ENCODE results near the gene MYLK2. TPM values are rescaled to one million over a fixed set of nuclear protein-coding genes. Genes with fewer than 3 reads are reported as not detected.

MYLK2 gene
- total RNA-seq, 1 experiment from 2014 or later: 0.10 TPM

- no peak for DNase-seq (ENCODE audit: extremely low read depth, low read depth)
These were observed 51.0 kb downstream of the MYLK2 start, which contains the start of the genes DUSP15 and TTLL9 for GRCh38 chr20:31869942-31870725. TSS of gene DUSP15 (minus strand) at chr20:31870527. CDS start at chr20:31870337, 190 bp downstream. TSS of gene TTLL9 (plus strand) at chr20:31870634. CDS start at chr20:31871127, 493 bp downstream.

GRCh38 chr20:31870726-31871617 is 51.8 kb downstream of the MYLK2 start:
- no peak for DNase-seq (ENCODE audit: extremely low read depth, low read depth)

GRCh38 chr20:31871618-31871954 is 52.4 kb downstream of the MYLK2 start:
- no peak for DNase-seq (ENCODE audit: extremely low read depth, low read depth)

- DNase-seq (ENCODE audit: extremely low read depth, low read depth): no peak
These were observed 53.2 kb downstream of the MYLK2 start for GRCh38 chr20:31872406-31872805.

- no peak for DNase-seq (ENCODE audit: extremely low read depth, low read depth)
These were observed 56.5 kb downstream of the MYLK2 start for GRCh38 chr20:31875671-31876070.

GRCh38 chr20:31877684-31878083 is 58.5 kb downstream of the MYLK2 start:
- no peak for DNase-seq (ENCODE audit: extremely low read depth, low read depth)

GRCh38 chr20:31879143-31879987 is 60.2 kb downstream of the MYLK2 start:
- DNase-seq (ENCODE audit: extremely low read depth, low read depth): peak; percentile 93

GRCh38 chr20:31881945-31882344 is 62.8 kb downstream of the MYLK2 start:
- DNase-seq (ENCODE audit: extremely low read depth, low read depth): no peak

- DNase-seq (ENCODE audit: extremely low read depth, low read depth): no peak
These were observed 64.7 kb downstream of the MYLK2 start for GRCh38 chr20:31883829-31884228.

Small RNA genes within 50 kb of the gene (small RNA-seq; reads per million reads assigned to genes)
- 0 to 0.02 reads per million in 2 experiments for gene AL160175.1

Other genes with a start within 250 kb of the MYLK2 start
- 125 and 149 TPM in 2 replicates for gene ID1, start 214.1 kb upstream of the MYLK2 start, total RNA-seq (2014; rRNA removed; shearing (Covaris generic))
- gene COX4I2, start 181.4 kb upstream of the MYLK2 start, total RNA-seq (2014; rRNA removed; shearing (Covaris generic)): not detected in 2 replicates
- 90.6 and 96.1 TPM in 2 replicates for gene BCL2L1, start 96.5 kb upstream of the MYLK2 start, total RNA-seq (2014; rRNA removed; shearing (Covaris generic))
- 105 and 106 TPM in 2 replicates for gene TPX2, start 80.1 kb upstream of the MYLK2 start, total RNA-seq (2014; rRNA removed; shearing (Covaris generic))
- not detected in 2 replicates for gene FOXS1, start 26.2 kb downstream of the MYLK2 start, total RNA-seq (2014; rRNA removed; shearing (Covaris generic))
- not detected in 2 replicates for gene DUSP15, start 51.2 kb downstream of the MYLK2 start, total RNA-seq (2014; rRNA removed; shearing (Covaris generic))
- not detected in 2 replicates for gene TTLL9, start 51.3 kb downstream of the MYLK2 start, total RNA-seq (2014; rRNA removed; shearing (Covaris generic))
- 8.0 and 10.1 TPM in 2 replicates for gene PDRG1, start 132.7 kb downstream of the MYLK2 start, total RNA-seq (2014; rRNA removed; shearing (Covaris generic))
- not detected in 2 replicates for gene XKR7, start 148.8 kb downstream of the MYLK2 start, total RNA-seq (2014; rRNA removed; shearing (Covaris generic))
- gene CCM2L, start 191.1 kb downstream of the MYLK2 start, total RNA-seq (2014; rRNA removed; shearing (Covaris generic)): not detected in 2 replicates
- gene HCK, start 232.9 kb downstream of the MYLK2 start, total RNA-seq (2014; rRNA removed; shearing (Covaris generic)): not detected in 2 replicates

Measured in NCI-H460 (cell line).